ENCODE measurements around the gene CHRNE.

The CHRNE gene

GRCh38 chr17:4903051-4903818, at the start of gene CHRNE:
TSS of gene CHRNE (minus strand) at chr17:4903098. CDS start at chr17:4903063, 35 bp downstream.
- Histone ChIP-seq H3K27ac (ENCODE audit: low read depth, low read length) (no peak within 1 kb of the TSS), H3K9ac (ENCODE audit: low read length) (no peak within 1 kb of the TSS), H3K4me1 (ENCODE audit: control insufficient read depth, insufficient read depth, low read length) (peaks cover 24% of the 10 kb centered on the region), H3K9me3 (ENCODE audit: control insufficient read depth, insufficient read depth, low read depth, low read length) (no peaks in the 10 kb centered on the region), H3K27me3 (ENCODE audit: control insufficient read depth, insufficient read depth, low read length) (peaks cover 3% of the 10 kb centered on the region; the same call in 1 of the 2 replicates), H3K4me3 (ENCODE audit: low read depth, low read length) (no peak within 1 kb of the TSS), H3K36me3 (ENCODE audit: control insufficient read depth, insufficient read depth, low read length) (no peaks in the 10 kb centered on the region)

GRCh38 chr17:4951486-4951885, 48.6 kb upstream of the CHRNE start:
- Histone ChIP-seq H3K27ac (ENCODE audit: low read depth, low read length) (no peak overlapping the region), H3K4me1 (ENCODE audit: control insufficient read depth, insufficient read depth, low read length) (peaks cover 35% of the 10 kb centered on the region), H3K4me3 (ENCODE audit: low read depth, low read length) (peak overlapping the region; percentile 65), H3K9me3 (ENCODE audit: control insufficient read depth, insufficient read depth, low read depth, low read length) (no peaks in the 10 kb centered on the region), H3K36me3 (ENCODE audit: control insufficient read depth, insufficient read depth, low read length) (peaks cover 14% of the 10 kb centered on the region), H3K27me3 (ENCODE audit: control insufficient read depth, insufficient read depth, low read length) (no peaks in the 10 kb centered on the region), H3K9ac (ENCODE audit: low read length) (peak overlapping the region; percentile 86)

- Histone ChIP-seq H3K36me3 (ENCODE audit: control insufficient read depth, insufficient read depth, low read length) (peaks cover 21% of the 10 kb centered on the region), H3K4me1 (ENCODE audit: control insufficient read depth, insufficient read depth, low read length) (peaks cover 41% of the 10 kb centered on the region), H3K4me3 (ENCODE audit: low read depth, low read length) (peak within 1 kb of the TSS; percentile 65), H3K9ac (ENCODE audit: low read length) (peak within 1 kb of the TSS; percentile 86), H3K9me3 (ENCODE audit: control insufficient read depth, insufficient read depth, low read depth, low read length) (no peaks in the 10 kb centered on the region), H3K27me3 (ENCODE audit: control insufficient read depth, insufficient read depth, low read length) (no peaks in the 10 kb centered on the region), H3K27ac (ENCODE audit: low read depth, low read length) (peak within 1 kb of the TSS; percentile 99)
Measured at GRCh38 chr17:4950746-4951204, 47.9 kb upstream of the CHRNE start, which contains the start of gene ENO3. TSS of gene ENO3 (plus strand) at chr17:4951119. CDS start at chr17:4951830, 711 bp downstream.

GRCh38 chr17:4950075-4950745, 47.3 kb upstream of the CHRNE start:
- Histone ChIP-seq H3K27ac (ENCODE audit: low read depth, low read length) (peak overlapping the region; percentile 99), H3K4me3 (ENCODE audit: low read depth, low read length) (peak overlapping the region; percentile 65), H3K27me3 (ENCODE audit: control insufficient read depth, insufficient read depth, low read length) (no peaks in the 10 kb centered on the region), H3K9ac (ENCODE audit: low read length) (peak overlapping the region; percentile 86), H3K4me1 (ENCODE audit: control insufficient read depth, insufficient read depth, low read length) (peaks cover 46% of the 10 kb centered on the region), H3K36me3 (ENCODE audit: control insufficient read depth, insufficient read depth, low read length) (peaks cover 27% of the 10 kb centered on the region), H3K9me3 (ENCODE audit: control insufficient read depth, insufficient read depth, low read depth, low read length) (no peaks in the 10 kb centered on the region)

GRCh38 chr17:4949321-4950074, 46.6 kb upstream of the CHRNE start:
- peaks cover 53% of the 10 kb centered on the region for H3K4me1 ChIP-seq (ENCODE audit: control insufficient read depth, insufficient read depth, low read length)
- peak overlapping the region; percentile 95 for H3K4me3 ChIP-seq (ENCODE audit: low read depth, low read length)
- H3K27me3 ChIP-seq (ENCODE audit: control insufficient read depth, insufficient read depth, low read length) = no peaks in the 10 kb centered on the region
- peak overlapping the region; percentile 99 for H3K27ac ChIP-seq (ENCODE audit: low read depth, low read length)
- no peaks in the 10 kb centered on the region for H3K9me3 ChIP-seq (ENCODE audit: control insufficient read depth, insufficient read depth, low read depth, low read length)
- H3K36me3 ChIP-seq (ENCODE audit: control insufficient read depth, insufficient read depth, low read length) = peaks cover 34% of the 10 kb centered on the region
- peak overlapping the region; percentile 96 for H3K9ac ChIP-seq (ENCODE audit: low read length)

GRCh38 chr17:4948931-4949320, 46.0 kb upstream of the CHRNE start:
- Histone ChIP-seq H3K9me3 (ENCODE audit: control insufficient read depth, insufficient read depth, low read depth, low read length) (no peaks in the 10 kb centered on the region), H3K4me3 (ENCODE audit: low read depth, low read length) (peak overlapping the region; percentile 95), H3K4me1 (ENCODE audit: control insufficient read depth, insufficient read depth, low read length) (peaks cover 55% of the 10 kb centered on the region), H3K36me3 (ENCODE audit: control insufficient read depth, insufficient read depth, low read length) (peaks cover 39% of the 10 kb centered on the region), H3K9ac (ENCODE audit: low read length) (peak overlapping the region; percentile 96), H3K27ac (ENCODE audit: low read depth, low read length) (peak overlapping the region; percentile 99), H3K27me3 (ENCODE audit: control insufficient read depth, insufficient read depth, low read length) (no peaks in the 10 kb centered on the region)

DNA sequence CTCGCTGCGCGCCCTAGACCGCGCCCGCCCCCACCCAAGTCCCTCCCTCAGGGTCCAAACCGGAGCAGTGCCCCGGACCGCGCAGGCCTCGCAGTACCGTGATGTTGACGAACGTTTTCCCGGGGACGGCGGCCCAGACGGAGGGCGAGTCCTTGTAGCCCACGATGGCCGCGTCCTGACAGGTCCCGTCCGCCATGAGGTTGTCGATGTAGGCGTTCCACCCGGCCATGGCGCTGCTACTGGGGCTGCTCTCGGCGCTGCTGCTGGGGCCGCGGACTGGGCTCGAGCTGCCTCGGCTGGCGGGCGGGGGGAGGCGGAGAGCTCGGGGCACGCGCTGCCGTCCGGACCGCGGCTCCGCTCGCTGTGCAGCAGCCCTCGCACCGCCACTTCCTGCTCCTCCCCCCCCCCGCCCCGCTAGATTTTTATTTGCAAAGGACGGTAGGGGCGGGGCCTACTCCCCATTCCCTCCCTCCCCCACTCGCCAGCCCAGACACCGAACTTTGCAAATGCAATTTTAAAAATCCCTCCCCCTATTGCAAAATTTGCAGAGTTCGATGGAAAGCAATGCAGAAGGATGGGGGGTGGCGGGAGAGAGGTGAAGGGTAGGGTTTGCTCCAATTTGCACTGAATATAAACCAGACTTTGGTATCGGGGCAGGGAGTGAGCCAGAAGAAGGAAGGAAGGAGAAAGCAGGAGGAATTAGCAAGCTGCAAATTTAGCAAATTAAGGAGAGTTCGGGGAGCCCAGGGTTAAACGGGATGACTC, 45.5 kb upstream of the CHRNE start, which contains the start of gene PFN1:
Gene PFN1, minus strand, starts transcription at position 365 of the 765 bp plus-strand sequence. Its CDS starts 136 bp downstream, at position 229.
- peak within 1 kb of the TSS; percentile 100 for H3K9ac ChIP-seq (ENCODE audit: low read length)
- peak within 1 kb of the TSS; percentile 95 for H3K4me3 ChIP-seq (ENCODE audit: low read depth, low read length)
- peaks cover 49% of the 10 kb centered on the region for H3K4me1 ChIP-seq (ENCODE audit: control insufficient read depth, insufficient read depth, low read length)
- no peaks in the 10 kb centered on the region for H3K27me3 ChIP-seq (ENCODE audit: control insufficient read depth, insufficient read depth, low read length)
- H3K27ac ChIP-seq (ENCODE audit: low read depth, low read length) = peak within 1 kb of the TSS; percentile 99
- H3K36me3 ChIP-seq (ENCODE audit: control insufficient read depth, insufficient read depth, low read length) = peaks cover 45% of the 10 kb centered on the region
- no peaks in the 10 kb centered on the region for H3K9me3 ChIP-seq (ENCODE audit: control insufficient read depth, insufficient read depth, low read depth, low read length)

DNA sequence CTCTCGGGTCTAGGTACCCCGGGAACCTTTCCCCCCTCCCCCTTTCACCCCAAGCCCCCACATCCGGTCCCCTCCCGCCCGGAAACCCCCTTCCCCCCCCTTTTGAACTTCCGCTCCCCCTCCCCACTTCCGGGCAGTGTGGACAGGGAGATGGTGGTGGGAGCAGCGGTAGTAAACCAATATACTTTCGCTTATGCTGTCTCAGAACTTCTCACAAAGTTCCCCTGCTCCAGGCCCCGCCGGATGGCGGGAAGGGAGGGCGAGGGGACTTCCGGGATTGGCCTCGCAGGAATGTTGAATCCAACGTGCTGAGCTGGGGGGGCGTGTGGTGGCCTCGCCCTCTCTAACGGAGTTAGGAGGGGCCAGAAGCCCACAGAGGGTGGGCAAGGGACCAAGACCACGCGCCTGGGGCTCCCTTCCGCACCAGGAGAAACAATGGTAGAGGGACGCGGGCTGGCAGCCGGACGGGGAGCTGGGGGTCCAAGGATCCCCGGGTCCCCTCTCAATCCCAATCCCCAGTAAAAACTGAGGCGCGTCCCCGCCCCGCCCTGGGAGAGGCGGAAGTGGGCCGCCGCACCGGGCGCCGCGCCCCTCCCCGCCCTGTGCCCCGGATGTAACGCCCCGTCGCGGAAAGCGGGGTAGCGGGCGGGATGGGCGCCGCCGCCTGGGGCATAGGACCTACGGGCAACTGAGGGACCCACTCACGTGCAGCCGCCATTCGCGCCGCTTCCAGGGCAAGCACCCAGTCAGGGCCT, 44.7 kb upstream of the CHRNE start:
- H3K4me3 ChIP-seq (ENCODE audit: low read depth, low read length) = peak overlapping the region; percentile 95
- H3K4me1 ChIP-seq (ENCODE audit: control insufficient read depth, insufficient read depth, low read length) = peaks cover 43% of the 10 kb centered on the region
- H3K9me3 ChIP-seq (ENCODE audit: control insufficient read depth, insufficient read depth, low read depth, low read length) = no peaks in the 10 kb centered on the region
- H3K9ac ChIP-seq (ENCODE audit: low read length) = peak overlapping the region; percentile 100
- H3K36me3 ChIP-seq (ENCODE audit: control insufficient read depth, insufficient read depth, low read length) = peaks cover 53% of the 10 kb centered on the region
- no peaks in the 10 kb centered on the region for H3K27me3 ChIP-seq (ENCODE audit: control insufficient read depth, insufficient read depth, low read length)
- H3K27ac ChIP-seq (ENCODE audit: low read depth, low read length) = peak overlapping the region; percentile 99

- H3K9ac ChIP-seq (ENCODE audit: low read length) = peak overlapping the region; percentile 80
- H3K27me3 ChIP-seq (ENCODE audit: control insufficient read depth, insufficient read depth, low read length) = no peaks in the 10 kb centered on the region
- no peaks in the 10 kb centered on the region for H3K9me3 ChIP-seq (ENCODE audit: control insufficient read depth, insufficient read depth, low read depth, low read length)
- peak overlapping the region; percentile 30; the same call in 1 of the 2 replicates for H3K27ac ChIP-seq (ENCODE audit: low read depth, low read length)
- H3K4me1 ChIP-seq (ENCODE audit: control insufficient read depth, insufficient read depth, low read length) = peaks cover 42% of the 10 kb centered on the region
- peak overlapping the region; percentile 95 for H3K4me3 ChIP-seq (ENCODE audit: low read depth, low read length)
- H3K36me3 ChIP-seq (ENCODE audit: control insufficient read depth, insufficient read depth, low read length) = peaks cover 58% of the 10 kb centered on the region
Measured at GRCh38 chr17:4947010-4947410, 44.1 kb upstream of the CHRNE start.
